ENCODE results near the gene UBA7. TPM values are rescaled to one million over a fixed set of nuclear protein-coding genes. Genes with fewer than 3 reads are reported as not detected.

UBA7 gene
- total and polyA plus RNA-seq, 2 of the 13 experiments (the other 11 are each of a cell fraction or from before 2014, with no cell fraction given), result 9.5 to 16.5 TPM

DNA sequence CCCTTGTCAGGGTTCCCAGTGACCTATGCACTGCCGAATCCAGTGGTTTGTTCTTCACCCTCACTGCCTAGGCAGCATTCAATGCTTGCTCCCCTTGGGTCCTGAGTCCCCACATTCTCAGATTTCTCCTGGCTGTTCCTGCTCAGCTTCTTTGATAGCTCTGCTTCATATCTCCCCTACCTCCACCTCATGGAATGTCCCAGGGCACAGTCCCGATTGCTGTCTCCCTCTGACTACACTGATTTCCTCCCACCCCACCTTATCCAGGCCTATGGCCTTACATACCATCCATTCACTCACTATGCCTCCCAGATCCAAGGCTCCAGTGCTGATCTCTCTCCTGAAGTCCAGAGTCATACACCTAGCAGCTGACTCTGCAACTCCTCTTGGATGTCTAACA, 12.6 kb downstream of the UBA7 start:
- Histone ChIP-seq H3K9me3 (ENCODE audit: low read length) (no peaks in the 10 kb centered on the region), H3K36me3 (replicated peaks in 1 of 2; ENCODE audit: control insufficient read depth in 1 of 2, insufficient read depth in 2 of 2, low read length in 2 of 2) (no peaks in the 10 kb centered on the region), H2AFZ (ENCODE audit: low read length) (peak overlapping the region; percentile 81), H3K79me2 (ENCODE audit: insufficient read depth, low read length) (no peaks in the 10 kb centered on the region), H3K27ac (ENCODE audit: extremely low read length, insufficient read depth, low read length) (no peak overlapping the region), H3K27me3 (ENCODE audit: control insufficient read depth in 1 of 2, insufficient read depth in 2 of 2, low read length in 2 of 2) (peaks cover 1 to 12% of the 10 kb centered on the region in 2 experiments; a peak in 4 of 5 replicates), H3K9ac (ENCODE audit: insufficient read depth, low read depth, low read length) (peak overlapping the region; percentile 47; the same call in 1 of the 2 replicates), H3K4me1 (ENCODE audit: insufficient read depth, low read length) (peaks cover 61% of the 10 kb centered on the region), H4K20me1 (ENCODE audit: insufficient read depth, low read length) (no peaks in the 10 kb centered on the region), H3K4me2 (ENCODE audit: low read depth, low read length) (peak overlapping the region; percentile 93), H3K4me3 (replicated peaks in 1 of 3; ENCODE audit: insufficient read depth in 1 of 3, low read depth in 2 of 3, low read length in 3 of 3) (peak overlapping the region in 2 of 3 experiments; percentile 67 to 73; a peak in 4 of 6 replicates)
- POLR2A ChIA-PET, result interaction anchor here (1.0 to 2.8 kb wide), 3 partner anchors 13 to 15 kb away, joined by 4 to 22 read pairs (median 11); partner anchors contain the start of genes IP6K1 and UBA7
- intact Hi-C loops (cut with micrococcal nuclease; ENCODE audit: unreplicated experiment), result no loop called here
- TF ChIP-seq, protein P1, sequence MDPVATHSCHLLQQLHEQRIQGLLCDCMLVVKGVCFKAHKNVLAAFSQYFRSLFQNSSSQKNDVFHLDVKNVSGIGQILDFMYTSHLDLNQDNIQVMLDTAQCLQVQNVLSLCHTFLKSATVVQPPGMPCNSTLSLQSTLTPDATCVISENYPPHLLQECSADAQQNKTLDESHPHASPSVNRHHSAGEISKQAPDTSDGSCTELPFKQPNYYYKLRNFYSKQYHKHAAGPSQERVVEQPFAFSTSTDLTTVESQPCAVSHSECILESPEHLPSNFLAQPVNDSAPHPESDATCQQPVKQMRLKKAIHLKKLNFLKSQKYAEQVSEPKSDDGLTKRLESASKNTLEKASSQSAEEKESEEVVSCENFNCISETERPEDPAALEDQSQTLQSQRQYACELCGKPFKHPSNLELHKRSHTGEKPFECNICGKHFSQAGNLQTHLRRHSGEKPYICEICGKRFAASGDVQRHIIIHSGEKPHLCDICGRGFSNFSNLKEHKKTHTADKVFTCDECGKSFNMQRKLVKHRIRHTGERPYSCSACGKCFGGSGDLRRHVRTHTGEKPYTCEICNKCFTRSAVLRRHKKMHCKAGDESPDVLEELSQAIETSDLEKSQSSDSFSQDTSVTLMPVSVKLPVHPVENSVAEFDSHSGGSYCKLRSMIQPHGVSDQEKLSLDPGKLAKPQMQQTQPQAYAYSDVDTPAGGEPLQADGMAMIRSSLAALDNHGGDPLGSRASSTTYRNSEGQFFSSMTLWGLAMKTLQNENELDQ (CRISPR knock-in tag; IDR thresholded peaks at IDR 0.05; ENCODE audit: borderline replicate concordance), result no peak
- TF ChIP-seq TMF1 (CRISPR knock-in tag; IDR thresholded peaks at IDR 0.05; ENCODE audit: low read depth) (no peak), SALL1 (CRISPR knock-in tag; IDR thresholded peaks at IDR 0.05) (peak; percentile 13; the same call in 1 of the 2 replicates), SMYD3 (CRISPR knock-in tag; IDR thresholded peaks at IDR 0.05) (no peak), LCORL (IDR thresholded peaks at IDR 0.05) (no peak), LCORL (CRISPR knock-in tag; IDR thresholded peaks at IDR 0.05) (0 out of 2 replicates have a peak, but pooled peaks have one; percentile 23), HNF4G (IDR thresholded peaks at IDR 0.05; ENCODE audit: borderline replicate concordance, low read depth, low read length) (0 out of 2 replicates have a peak, but pooled peaks have one; percentile 22), HNF4G (CRISPR knock-in tag; IDR thresholded peaks at IDR 0.05; ENCODE audit: borderline replicate concordance, low read depth) (no peak), SOX6 (IDR thresholded peaks at IDR 0.05) (no peak), SOX6 (CRISPR knock-in tag; IDR thresholded peaks at IDR 0.05) (0 out of 2 replicates have a peak, but pooled peaks have one; percentile 25)
- TF ChIP-seq, protein P2, sequence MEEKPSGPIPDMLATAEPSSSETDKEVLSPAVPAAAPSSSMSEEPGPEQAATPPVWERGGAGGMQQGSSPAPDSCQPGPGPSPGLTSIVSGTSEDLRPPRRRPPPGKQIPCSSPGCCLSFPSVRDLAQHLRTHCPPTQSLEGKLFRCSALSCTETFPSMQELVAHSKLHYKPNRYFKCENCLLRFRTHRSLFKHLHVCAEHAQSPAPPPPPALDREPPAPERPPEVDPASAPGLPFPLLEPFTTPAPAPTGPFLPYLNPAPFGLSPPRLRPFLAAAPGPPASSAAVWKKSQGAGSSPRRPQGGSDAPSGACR (CRISPR knock-in tag; IDR thresholded peaks at IDR 0.05), result no peak
- TF ChIP-seq, protein P3, sequence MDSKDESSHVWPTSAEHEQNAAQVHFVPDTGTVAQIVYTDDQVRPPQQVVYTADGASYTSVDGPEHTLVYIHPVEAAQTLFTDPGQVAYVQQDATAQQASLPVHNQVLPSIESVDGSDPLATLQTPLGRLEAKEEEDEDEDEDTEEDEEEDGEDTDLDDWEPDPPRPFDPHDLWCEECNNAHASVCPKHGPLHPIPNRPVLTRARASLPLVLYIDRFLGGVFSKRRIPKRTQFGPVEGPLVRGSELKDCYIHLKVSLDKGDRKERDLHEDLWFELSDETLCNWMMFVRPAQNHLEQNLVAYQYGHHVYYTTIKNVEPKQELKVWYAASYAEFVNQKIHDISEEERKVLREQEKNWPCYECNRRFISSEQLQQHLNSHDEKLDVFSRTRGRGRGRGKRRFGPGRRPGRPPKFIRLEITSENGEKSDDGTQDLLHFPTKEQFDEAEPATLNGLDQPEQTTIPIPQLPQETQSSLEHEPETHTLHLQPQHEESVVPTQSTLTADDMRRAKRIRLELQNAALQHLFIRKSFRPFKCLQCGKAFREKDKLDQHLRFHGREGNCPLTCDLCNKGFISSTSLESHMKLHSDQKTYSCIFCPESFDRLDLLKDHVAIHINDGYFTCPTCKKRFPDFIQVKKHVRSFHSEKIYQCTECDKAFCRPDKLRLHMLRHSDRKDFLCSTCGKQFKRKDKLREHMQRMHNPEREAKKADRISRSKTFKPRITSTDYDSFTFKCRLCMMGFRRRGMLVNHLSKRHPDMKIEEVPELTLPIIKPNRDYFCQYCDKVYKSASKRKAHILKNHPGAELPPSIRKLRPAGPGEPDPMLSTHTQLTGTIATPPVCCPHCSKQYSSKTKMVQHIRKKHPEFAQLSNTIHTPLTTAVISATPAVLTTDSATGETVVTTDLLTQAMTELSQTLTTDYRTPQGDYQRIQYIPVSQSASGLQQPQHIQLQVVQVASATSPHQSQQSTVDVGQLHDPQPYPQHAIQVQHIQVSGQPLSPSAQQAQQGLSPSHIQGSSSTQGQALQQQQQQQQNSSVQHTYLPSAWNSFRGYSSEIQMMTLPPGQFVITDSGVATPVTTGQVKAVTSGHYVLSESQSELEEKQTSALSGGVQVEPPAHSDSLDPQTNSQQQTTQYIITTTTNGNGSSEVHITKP (CRISPR knock-in tag; IDR thresholded peaks at IDR 0.05; ENCODE audit: low read depth), result 0 out of 2 replicates have a peak, but pooled peaks have one; percentile 12
- in situ Hi-C loops (cut with HindIII; ENCODE audit: extremely low pct_ligation_motif_present, low pct_unique_long_range_greater_than_20kb), result loop anchor here (10.0 kb wide), 1 partner anchor 104 kb away; the partner anchor contains the start of gene MST1R
- ATAC-seq (peak; percentile 4; the same call in 1 of the 3 replicates), DNase-seq (ENCODE audit: low spot score) (no peak), FAIRE-seq (peak; percentile 26)
- CTCF ChIA-PET (ENCODE audit: low intra/inter-chr PET ratio, low total read pairs), result interaction anchor here (2.2 kb wide), 1 partner anchor 38 kb away, joined by 27 read pairs; no protein-coding TSS in a partner anchor
- BruUV-seq (replicated peaks), result no TSS peak
- WGBS (ENCODE audit: low lambda C conversion rate), result 5% methylated on average over 2 of the region's 2 CpGs

Data from HepG2 (cell line).